GM12801 (cell line): ENCODE results near the gene INKA2.

ENCODE experiments used
- TF ChIP-seq, protein P1 (sequence below): IDR thresholded peaks from one replicate; pipeline ENCODE4 v1.5.1; 2011; ENCODE audit warnings: control low read depth; ENCODE audit not compliant: insufficient read length; ENCODE audit errors: extremely low read depth

The INKA2 gene

DNA sequence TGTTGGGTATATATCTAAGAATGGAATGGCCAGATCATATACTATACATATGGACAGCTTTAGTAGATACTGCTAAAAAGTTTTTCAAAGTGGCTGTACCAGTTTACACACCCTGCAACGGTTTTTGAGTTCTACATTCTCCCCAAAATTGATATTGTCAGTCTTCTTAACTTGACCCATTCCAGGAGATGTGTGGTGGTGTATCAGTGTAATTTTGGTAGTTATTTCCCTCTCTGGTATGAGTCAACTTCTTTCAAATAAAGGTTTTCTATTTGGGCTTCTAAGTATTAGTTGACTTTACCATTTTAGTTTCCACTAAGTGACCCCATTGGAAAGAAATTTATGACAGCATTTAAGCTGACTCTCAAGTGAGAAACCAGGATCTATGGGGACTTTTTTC lies 29.2 kb downstream of the INKA2 start:
- TF ChIP-seq, protein P1, sequence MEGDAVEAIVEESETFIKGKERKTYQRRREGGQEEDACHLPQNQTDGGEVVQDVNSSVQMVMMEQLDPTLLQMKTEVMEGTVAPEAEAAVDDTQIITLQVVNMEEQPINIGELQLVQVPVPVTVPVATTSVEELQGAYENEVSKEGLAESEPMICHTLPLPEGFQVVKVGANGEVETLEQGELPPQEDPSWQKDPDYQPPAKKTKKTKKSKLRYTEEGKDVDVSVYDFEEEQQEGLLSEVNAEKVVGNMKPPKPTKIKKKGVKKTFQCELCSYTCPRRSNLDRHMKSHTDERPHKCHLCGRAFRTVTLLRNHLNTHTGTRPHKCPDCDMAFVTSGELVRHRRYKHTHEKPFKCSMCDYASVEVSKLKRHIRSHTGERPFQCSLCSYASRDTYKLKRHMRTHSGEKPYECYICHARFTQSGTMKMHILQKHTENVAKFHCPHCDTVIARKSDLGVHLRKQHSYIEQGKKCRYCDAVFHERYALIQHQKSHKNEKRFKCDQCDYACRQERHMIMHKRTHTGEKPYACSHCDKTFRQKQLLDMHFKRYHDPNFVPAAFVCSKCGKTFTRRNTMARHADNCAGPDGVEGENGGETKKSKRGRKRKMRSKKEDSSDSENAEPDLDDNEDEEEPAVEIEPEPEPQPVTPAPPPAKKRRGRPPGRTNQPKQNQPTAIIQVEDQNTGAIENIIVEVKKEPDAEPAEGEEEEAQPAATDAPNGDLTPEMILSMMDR: no peak

DNA sequence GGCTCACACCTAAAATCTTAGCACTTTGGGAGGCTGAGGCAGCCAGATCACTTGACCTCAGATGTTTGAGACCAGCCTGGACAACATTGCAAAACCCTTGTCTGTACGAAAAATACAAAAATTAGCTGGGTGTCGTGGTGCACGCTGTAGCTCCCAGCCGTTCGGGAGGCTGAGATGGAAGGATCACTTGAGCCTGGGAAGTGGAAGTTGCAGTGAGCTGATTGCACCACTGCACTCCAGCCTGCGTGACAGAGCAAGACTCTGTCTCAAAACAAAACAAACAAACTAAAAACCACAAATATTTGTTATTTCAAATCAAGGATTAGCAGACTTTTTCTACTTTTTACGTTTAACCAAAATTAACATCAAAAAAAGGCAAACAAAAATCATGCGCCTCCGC lies 31.3 kb downstream of the INKA2 start:
- TF ChIP-seq, protein P1: no peak

DNA sequence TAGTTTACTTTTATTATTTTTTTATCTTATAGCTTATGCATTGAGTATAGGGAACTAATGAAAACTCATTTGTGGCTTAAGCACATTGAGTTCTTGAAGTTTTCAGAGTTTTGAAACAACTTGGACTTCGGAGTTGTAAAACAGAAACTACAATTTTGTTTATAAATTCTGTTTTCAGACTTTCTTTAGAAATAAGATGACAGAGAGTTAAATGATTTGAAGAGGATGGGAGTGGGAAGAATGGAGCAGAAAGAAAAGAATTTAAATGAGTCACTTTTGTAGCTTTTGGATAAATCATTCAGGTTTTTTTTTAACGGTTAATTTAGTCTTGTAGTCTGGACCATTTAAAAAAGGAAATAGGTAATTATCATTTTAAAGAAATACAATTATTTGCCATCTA lies 32.3 kb downstream of the INKA2 start:
- TF ChIP-seq, protein P1: no peak

DNA sequence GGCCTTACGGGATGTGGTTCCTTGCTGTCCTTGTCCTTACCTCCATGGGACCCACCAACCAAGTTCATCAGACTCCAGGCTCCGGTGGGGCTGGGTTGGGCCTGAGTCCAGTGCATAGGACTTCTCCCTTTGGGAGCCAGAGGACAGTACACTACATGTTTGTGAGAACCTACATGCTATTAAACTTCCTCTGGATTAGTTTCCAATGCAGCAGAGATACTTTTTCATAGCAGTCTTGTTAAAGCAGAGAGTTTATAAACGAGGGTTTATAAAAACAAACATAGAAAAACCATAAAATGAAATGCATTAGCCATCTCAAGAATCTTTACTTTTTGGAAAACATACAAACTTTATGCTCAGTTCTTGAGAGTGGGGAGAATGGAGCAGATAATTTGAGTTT lies 33.4 kb downstream of the INKA2 start:
- TF ChIP-seq, protein P1: no peak

DNA sequence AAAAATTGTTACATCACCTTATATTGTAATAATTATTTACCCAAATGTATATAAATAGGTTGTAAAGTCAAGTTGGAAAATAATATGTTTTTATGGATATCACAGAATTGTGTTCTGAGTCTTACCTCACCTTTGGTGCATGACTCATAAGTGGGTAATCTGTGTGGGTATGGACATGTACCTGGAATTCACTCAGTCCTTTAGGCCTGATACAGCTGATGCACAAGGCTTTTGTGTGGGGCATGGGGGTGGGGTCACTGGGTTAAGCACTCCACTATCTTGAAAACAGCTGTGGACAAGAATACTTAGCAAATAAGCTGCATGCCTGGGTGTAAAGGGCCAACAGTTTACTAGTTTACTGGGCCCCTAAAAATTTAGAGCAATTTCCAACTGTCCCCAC lies 34.4 kb downstream of the INKA2 start:
- TF ChIP-seq, protein P1: no peak

DNA sequence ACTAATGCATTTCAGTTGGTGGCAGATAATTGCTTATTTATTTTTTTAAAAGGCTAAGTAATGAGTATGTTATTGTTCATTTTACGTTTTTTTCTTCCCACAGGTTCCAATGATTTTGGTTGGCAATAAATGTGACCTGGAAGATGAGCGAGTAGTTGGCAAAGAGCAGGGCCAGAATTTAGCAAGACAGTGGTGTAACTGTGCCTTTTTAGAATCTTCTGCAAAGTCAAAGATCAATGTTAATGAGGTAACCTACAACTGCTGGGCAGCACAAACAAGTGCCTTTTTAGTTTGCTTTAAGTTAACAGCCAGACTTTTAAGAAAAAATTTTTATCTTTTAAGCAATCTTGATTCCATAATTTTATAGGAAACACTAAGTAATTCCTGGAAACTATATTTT lies 35.0 kb downstream of the INKA2 start:
- TF ChIP-seq, protein P1: no peak

DNA sequence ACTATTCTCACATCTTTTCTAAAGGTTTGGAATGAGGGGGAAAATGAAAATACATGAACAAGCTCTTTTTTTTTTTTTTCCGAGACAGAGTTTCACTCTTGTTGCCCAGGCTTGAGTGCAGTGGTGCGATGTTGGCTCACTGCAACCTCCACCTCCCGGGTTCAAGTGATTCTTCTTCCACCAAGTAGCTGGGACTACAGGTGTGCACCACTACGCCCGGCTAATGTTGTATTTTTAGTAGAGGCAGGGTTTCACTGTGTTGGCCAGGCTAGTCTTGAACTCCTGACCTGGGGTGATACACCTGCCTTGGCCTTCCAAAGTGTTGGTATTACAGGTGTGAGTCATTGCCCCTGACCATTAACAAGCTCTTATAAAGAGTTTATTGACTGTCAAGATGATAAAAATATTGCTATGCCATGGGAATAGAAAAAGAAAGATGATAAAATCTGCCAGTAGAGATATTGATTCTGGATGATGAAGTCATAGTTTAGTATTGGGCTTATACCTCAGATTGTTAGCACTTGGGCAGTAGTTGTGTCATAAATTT lies 36.6 kb downstream of the INKA2 start:
- TF ChIP-seq, protein P1: no peak

DNA sequence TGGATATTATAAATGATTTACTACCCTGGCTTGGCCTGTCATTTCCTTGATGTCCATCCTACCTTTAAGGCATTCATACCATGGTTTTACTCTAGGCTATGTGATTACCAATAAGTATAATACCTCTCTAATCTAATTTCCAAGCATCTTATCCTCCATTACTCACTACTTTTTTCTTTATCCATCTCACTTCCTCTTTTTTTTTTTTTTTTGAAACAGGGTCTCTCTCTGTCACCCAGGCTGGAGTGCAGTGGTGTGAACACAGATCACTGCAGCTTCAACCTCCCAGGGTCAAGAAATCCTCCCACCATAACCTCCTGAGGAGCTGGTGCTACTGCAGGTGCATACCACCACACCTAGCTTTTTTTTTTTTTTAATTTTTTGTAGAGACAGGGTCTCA lies 39.9 kb downstream of the INKA2 start:
- TF ChIP-seq, protein P1: no peak
